ENCODE measurements around the gene RAPGEF1. TPM values are rescaled to one million over a fixed set of nuclear protein-coding genes. Genes with fewer than 3 reads are reported as not detected.

RAPGEF1 gene
- total and polyA plus RNA-seq, 12 donors = 14.5 to 136 (median 49.1) TPM

DNA sequence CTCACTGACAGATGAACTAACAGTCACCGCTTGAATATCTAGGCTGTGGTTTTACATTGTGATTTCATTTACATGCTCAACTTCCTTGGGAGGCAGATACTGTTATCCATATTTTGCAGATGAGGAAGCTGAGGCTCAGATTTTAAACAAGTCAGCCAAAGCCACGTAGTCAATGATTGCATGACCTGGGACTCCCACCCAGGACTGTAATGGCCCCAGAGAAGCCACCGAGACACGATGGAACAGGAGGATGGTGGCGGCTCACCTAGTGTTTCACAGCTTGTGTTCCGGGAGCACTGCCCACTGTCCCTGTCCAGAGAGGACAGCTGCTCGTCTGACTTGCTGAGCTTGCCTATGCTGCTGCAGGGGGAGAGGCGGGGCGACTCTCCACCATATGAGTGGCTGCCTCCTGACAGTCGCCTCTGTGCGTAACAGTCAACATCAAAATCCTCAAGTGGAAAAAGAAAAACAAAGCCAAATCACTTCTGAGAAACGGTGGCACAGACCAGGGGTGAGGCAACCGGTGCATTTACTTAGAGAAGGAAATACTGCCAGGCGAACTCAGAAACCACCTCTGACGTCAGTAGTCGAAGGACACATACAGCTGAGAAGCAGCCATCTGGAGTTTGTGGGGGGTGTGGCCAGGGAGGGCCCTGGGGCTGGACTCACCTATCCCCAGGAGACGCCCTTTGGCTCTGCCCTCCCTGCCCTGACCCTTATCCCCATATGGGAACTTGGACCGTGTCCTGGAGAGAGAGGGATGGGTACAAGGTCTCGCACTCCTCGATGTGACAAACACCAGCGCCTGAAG lies 112.0 kb downstream of the RAPGEF1 start:
- intact Hi-C loops (cut with DNase I) = no loop called here
- H3K27ac ChIP-seq = peak overlapping the region; percentile 75 to 95 (median 86)
- peaks cover 11 to 33% of the 10 kb centered on the region in 2 donors for H3K4me1 ChIP-seq (replicated peaks in 1 of 2)
- no peaks in the 10 kb centered on the region for H3K9me3 ChIP-seq (replicated peaks in 1 of 3)
- TF ChIP-seq POLR2A (IDR thresholded peaks at IDR 0.05) = peak; percentile 86 to 88
- TF ChIP-seq, protein P1, sequence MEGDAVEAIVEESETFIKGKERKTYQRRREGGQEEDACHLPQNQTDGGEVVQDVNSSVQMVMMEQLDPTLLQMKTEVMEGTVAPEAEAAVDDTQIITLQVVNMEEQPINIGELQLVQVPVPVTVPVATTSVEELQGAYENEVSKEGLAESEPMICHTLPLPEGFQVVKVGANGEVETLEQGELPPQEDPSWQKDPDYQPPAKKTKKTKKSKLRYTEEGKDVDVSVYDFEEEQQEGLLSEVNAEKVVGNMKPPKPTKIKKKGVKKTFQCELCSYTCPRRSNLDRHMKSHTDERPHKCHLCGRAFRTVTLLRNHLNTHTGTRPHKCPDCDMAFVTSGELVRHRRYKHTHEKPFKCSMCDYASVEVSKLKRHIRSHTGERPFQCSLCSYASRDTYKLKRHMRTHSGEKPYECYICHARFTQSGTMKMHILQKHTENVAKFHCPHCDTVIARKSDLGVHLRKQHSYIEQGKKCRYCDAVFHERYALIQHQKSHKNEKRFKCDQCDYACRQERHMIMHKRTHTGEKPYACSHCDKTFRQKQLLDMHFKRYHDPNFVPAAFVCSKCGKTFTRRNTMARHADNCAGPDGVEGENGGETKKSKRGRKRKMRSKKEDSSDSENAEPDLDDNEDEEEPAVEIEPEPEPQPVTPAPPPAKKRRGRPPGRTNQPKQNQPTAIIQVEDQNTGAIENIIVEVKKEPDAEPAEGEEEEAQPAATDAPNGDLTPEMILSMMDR (IDR thresholded peaks at IDR 0.05) = no peak
- H3K4me3 ChIP-seq = no peak overlapping the region
- H3K36me3 ChIP-seq (replicated peaks in 1 of 2) = peaks cover 0 to 18% of the 10 kb centered on the region in 2 donors
- H3K27me3 ChIP-seq = no peaks in the 10 kb centered on the region
- 37 to 54% (median 43%) methylated on average over 15 to 21 of the region's 21 CpGs for WGBS, 4 donors
- DNase-seq = peak; percentile 89 to 98 (median 94)

DNA sequence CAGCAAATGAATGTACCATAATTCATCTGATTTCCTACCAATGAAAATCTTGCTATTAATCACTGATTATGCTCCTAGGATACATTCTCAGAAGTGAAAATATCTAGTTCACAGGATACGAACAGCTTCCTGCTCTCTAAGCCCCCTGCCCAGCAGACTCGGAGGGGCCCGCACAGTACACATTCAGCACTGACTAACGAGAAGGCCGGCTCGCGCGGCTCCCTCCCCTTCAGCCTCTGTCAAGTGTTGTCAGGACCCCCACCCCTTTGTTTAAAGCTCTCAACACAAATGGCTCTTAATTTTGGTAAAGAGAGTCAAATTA lies 112.6 kb downstream of the RAPGEF1 start:
- Histone ChIP-seq H3K4me1 (replicated peaks in 1 of 2) (peaks cover 11 to 33% of the 10 kb centered on the region in 2 donors), H3K36me3 (replicated peaks in 1 of 2) (peaks cover 0 to 18% of the 10 kb centered on the region in 2 donors), H3K27me3 (no peaks in the 10 kb centered on the region), H3K27ac (peak overlapping the region; percentile 75 to 95 (median 86)), H3K9me3 (replicated peaks in 1 of 3) (no peaks in the 10 kb centered on the region), H3K4me3 (no peak overlapping the region)
- WGBS, 4 donors = 62 to 81% (median 76%) methylated on average over 8 of the region's 8 CpGs
- intact Hi-C loops (cut with DNase I) = no loop called here
- no peak for DNase-seq
- TF ChIP-seq POLR2A (IDR thresholded peaks at IDR 0.05) = no peak
- TF ChIP-seq, protein P1 (IDR thresholded peaks at IDR 0.05) = no peak

DNA sequence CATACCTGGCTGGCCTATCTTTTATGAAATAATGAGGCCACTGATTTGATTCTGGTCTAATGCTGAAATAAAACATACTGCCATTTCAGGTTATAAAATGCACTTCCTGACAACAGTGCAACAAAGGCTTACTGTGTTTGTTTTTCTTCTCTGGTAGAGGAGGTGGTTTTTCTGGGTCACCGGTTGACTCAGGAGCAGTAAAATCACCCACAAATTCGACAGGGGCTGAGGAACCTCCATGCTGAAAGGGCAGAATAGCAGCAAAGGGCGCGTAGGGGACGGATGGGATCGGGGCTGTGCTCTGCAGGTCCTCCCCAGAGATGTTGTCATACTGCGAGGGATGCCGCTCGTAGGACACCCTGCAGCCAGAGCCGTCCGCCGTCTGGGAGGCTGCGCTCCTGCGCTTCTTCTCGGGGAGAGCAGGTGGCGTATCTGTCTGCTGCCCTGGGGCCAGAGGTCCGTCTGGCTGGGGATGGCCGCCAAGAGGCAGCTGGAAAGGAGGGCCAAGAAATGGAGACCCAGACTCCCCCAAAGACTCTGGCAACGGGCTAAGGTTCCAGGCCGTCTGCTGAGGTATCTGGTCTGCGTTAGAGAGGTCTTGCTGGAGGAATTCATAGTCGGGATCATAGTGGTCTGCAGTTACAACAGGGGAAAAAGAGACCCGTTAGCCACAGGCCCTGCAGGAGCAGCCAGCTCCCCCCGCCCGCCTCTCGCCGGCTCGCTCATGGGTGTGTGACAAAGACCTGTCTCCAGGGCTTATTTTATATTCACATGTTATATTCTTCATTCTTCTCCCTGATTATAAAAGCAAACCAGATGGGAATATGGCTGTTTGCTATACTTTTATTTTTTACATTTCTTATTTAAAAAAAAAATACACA lies 113.8 kb downstream of the RAPGEF1 start:
- peak overlapping the region in 1 of 5 donors; percentile 94 for H3K27ac ChIP-seq
- no peaks in the 10 kb centered on the region for H3K27me3 ChIP-seq
- DNase-seq = peak in 1 of 7 donors; percentile 64
- peaks cover 11 to 33% of the 10 kb centered on the region in 2 donors for H3K4me1 ChIP-seq (replicated peaks in 1 of 2)
- intact Hi-C loops (cut with DNase I) = no loop called here
- TF ChIP-seq POLR2A (IDR thresholded peaks at IDR 0.05) = no peak
- TF ChIP-seq, protein P1 (IDR thresholded peaks at IDR 0.05) = no peak
- no peaks in the 10 kb centered on the region for H3K9me3 ChIP-seq (replicated peaks in 1 of 3)
- WGBS, 4 donors = 86 to 93% (median 90%) methylated on average over 23 to 28 of the region's 28 CpGs
- H3K4me3 ChIP-seq = no peak overlapping the region
- H3K36me3 ChIP-seq (replicated peaks in 1 of 2) = peaks cover 0 to 24% of the 10 kb centered on the region in 2 donors

DNA sequence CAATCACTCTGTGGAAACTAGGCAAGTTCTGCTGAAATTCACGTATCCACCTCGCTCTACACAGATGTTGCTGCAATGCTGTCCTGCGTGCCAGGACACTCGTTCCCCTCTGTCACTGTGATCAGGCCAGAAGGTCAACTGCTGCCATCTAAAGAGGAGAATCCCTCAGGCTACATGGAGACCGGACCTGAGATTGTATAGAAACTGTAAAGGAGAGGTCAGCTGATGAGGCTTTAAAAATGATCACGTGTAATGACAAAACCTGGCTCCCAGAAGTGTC lies 114.4 kb downstream of the RAPGEF1 start:
- peak overlapping the region in 2 of 5 donors; percentile 7 to 94 for H3K27ac ChIP-seq
- 78 to 83% (median 80%) methylated on average over 6 of the region's 6 CpGs for WGBS, 4 donors
- H3K36me3 ChIP-seq (replicated peaks in 1 of 2) = peaks cover 0 to 30% of the 10 kb centered on the region in 2 donors
- no peaks in the 10 kb centered on the region for H3K27me3 ChIP-seq
- H3K4me1 ChIP-seq (replicated peaks in 1 of 2) = peaks cover 11 to 33% of the 10 kb centered on the region in 2 donors
- no peak for TF ChIP-seq POLR2A (IDR thresholded peaks at IDR 0.05)
- TF ChIP-seq, protein P1 (IDR thresholded peaks at IDR 0.05) = no peak
- no peak overlapping the region for H3K4me3 ChIP-seq
- intact Hi-C loops (cut with DNase I) = no loop called here
- peak in 1 of 7 donors; percentile 46 for DNase-seq
- H3K9me3 ChIP-seq (replicated peaks in 1 of 3) = no peaks in the 10 kb centered on the region
